IPS DF 19.7 (cell line): ENCODE measurements around the gene MATN1.

Experiments
- DNase-seq: peaks from one replicate; pipeline ENCODE4 v3.0.0-alpha.2; 2013; ENCODE audit warnings: low read depth, low spot score

The MATN1 gene

DNA sequence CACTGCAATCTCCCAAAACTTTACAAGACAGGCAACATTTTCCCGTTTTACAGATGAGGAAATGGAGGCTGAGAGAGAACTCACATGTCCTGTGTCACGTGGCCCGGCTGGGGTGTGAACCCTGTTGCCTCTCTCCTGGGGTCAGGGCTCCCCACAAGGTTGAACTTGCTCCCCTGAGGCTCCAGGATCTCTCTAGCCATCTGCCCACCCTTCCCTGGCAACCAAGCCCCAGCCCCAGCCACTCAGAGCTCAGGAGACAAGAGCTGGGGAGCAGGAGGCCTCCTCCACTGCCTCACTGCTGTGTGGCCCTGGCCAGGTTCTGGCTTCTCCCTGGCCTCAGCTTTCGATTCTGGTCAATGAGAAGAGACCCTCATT is 22.4 kb upstream of the MATN1 start:
- DNase-seq, result no peak

DNA sequence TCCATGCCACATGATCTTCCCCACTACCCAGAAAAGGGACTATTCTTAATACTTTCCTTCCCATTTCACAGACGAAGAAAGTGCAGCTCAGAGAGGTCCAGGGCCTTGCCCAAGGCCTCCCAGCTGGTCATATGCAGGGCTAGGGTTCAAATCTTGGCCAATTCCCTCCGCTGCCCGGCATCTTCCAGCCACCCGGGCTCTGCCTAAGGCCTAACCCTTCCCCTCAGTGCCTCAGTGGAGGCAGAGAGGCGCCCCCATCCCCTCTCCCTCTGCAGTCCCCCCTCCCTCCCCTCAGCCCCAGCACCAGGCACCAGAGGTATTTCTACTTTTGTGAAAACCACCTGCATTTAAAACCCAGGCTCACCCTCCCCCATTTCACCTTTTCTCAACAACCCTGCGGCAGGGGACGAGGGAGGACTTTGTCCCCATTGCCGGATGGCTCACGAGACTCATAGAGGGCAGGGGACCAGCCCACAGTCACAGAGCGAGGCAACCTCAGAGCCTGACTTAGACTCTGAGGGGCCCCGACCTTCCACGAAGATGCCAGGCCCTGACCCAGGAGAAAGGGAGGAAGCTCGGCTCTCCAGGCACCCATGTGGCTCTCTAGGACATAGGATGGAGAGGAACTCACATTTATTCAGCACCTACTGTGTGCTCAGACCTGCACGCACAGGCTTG is 21.9 kb upstream of the MATN1 start:
- no peak for DNase-seq

GRCh38 chr1:30744060-30744756 is 20.8 kb upstream of the MATN1 start:
- DNase-seq, result no peak

GRCh38 chr1:30743584-30744059 is 20.2 kb upstream of the MATN1 start:
- no peak for DNase-seq

DNA sequence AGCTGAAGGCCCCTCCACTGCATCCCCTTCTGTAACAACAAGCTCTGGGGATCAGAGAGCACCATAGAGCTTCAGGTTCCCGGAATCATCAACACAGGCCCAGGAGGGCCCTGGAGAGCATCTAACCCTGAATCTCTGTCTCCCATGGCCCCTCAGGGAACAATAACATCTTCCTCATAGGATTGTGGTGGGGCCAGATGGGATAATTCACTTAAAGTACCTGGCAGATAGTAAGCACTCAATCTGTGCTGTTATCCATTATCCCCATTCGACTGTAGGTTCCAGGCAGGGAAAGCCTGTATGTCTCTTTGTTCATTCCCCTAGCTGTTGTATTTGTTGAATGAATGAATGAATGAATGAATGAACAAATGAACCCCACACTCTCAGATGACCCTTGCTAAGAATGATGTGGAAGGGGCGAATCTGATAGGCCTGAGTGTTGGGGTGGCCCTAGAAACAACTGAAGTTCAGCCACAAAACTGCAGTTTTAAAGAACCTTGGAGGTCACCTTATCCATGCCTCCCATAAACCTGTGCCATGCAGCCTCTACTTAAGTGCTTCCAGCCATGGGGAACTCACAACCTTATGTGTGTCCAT is 19.7 kb upstream of the MATN1 start:
- DNase-seq, result no peak

GRCh38 chr1:30742300-30742962 is 19.0 kb upstream of the MATN1 start:
- DNase-seq, result no peak

DNA sequence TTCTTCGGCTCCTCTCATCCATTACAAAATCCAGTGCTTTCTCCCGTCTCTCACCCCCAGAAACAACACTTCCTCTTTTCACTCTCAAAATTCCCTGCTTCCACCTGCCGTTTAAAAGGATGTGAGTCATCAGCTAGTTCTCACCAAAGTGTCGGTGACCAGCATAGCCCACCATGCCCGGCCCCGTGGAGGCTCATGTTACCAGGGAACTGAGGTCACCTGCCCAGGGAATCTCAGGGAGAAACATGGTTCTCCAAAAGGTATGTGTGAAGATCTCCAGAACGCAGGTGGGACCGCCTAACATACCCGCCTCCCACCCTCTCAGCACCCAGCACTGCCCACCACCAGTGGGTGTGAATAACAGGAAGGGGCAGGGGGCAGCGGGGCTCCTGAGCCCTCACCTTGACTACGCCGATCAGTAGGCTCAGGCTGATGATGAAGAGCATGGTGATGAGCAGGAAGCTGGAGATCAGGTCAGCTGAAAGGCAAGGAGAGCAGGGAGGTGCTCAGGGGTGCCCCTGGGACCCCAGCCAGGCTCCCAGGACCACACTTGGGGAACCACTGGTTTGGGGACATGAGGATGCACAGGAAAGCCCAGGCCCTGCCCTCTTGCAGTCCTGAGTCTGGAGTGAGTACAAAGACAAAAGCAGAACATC is 18.0 kb upstream of the MATN1 start:
- no peak for DNase-seq

GRCh38 chr1:30740251-30741238 is 17.2 kb upstream of the MATN1 start:
- DNase-seq, result no peak

DNA sequence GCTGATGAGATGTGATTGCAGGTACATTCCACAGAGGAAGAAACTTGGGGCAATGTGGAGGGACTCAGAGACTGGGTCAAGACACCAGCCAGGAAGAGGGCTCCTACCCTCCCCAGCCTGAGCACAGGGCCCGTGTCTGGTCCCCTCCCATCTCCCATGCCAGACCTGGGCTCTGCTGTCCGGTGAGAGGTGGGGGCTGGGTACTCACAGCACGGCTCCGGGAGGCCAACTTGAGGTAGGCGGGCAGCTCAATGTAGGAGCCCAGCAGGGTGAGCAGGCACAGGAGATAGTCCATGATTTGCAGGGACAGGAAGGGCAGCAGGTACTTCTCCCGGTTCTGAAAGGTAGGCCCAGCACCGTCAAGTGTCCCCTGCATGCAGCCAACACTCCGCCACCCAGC is 16.2 kb upstream of the MATN1 start:
- DNase-seq, result no peak

DNA sequence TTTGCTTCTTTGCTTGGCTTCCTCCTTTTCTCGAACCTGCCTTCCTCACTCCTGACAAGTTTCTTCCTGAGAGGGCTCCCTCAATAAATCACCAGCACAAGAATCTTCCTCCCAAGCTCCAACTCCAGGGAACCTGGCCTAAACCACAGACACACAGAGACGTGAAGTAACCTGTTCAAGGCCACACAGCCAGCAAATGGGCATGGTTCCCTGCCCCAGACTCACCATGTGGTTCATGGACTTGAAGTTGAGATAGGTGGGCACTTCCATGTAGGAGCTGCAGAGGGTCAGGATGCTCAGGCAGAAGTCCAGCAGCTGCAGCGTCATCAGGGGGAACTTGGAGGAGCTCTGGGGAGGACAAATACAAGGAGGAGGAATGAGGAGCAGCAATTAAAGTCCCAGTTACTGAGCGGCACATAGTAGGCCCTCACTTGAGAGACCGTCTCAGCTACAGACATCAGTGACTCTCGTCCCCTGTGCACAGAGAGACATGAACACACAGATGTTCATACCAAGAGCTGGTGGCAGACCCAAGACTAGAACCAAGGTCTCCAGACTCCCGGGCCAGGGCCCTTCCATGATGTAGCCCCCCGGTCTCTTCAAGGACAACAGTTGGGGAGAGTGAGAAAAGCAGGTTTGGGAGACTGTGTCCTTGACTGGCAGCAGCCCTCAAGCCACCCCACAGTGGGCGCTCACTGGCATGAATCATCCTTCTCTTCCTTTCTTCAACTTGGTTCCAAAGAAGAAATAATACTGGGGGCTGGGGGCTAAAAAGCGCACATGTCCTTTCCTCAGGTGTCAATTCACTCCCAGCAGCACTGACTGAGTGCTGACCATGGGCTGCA is 15.6 kb upstream of the MATN1 start:
- DNase-seq, result no peak

GRCh38 chr1:30738040-30738714 is 14.8 kb upstream of the MATN1 start:
- DNase-seq, result no peak

DNA sequence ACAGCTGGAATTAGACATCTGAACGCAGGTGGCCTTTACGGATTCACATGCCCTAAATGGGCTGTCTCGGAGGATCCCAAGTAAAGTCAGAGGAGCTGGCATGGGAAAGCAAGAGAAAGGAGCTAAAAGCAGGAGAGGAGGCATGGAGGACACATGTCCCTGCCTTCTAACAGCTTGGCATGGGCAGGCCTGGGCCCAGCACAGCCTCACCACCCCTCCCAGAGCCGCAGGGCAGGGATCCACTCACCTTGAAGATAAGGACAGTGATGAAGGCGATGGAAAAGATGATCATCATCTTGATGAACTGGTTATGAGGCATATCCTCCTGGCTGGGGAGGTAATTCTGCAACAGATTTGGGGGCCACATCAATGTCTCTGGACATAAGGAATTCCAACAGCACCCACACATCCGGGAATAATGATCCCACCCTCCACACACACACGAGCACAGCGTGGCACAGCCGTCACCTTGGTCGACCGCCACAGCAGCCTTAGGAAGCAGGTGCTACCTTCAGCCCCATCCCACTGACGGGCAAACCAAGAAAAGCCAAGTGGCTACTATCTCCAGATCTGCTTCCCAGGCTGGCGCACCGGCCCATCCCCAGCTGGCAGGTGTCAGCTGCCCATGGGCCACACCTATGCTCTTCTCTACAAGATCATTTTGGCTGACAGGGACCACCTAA is 14.1 kb upstream of the MATN1 start:
- DNase-seq, result no peak

- no peak for DNase-seq
These were observed 12.5 kb upstream of the MATN1 start for GRCh38 chr1:30735668-30736498.

DNA sequence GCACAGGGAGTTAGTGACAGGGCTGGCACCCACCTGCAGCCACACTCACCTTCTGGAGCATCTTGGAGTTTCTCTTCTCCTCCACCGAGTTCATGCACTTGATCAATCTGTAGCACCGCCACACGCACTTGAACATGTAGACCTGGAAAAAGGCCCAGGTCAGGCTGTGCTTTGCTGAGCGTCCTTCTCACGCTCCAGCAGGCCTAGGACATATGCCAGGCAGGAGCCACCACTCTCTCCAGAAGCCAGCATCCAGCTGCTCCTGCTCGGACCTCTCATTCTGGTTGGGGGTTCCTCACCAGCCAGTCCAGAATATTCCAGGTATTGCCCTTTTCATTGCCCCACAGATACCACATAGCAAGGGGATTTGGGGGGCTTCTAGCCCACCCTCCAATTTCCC is 11.7 kb upstream of the MATN1 start:
- no peak for DNase-seq

DNA sequence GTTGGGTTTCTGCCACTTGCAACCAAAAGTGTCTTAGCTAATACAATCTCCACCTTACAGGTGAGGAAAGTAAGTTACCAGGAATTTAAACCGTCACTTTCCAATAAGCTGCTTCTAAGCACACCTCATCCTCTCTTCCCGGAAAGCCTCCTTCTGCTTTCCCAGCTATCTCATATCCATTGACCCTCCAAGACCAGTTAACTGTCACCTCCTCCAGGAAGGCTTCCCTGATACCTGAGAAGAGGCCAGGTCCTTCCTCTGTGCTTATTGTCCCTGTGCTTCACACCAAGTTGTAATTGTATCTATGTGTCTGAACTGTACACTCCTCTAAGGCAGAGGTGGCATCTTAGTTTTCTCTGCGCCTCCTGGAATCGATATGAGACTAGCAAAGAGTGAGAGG is 11.2 kb upstream of the MATN1 start:
- no peak for DNase-seq

DNA sequence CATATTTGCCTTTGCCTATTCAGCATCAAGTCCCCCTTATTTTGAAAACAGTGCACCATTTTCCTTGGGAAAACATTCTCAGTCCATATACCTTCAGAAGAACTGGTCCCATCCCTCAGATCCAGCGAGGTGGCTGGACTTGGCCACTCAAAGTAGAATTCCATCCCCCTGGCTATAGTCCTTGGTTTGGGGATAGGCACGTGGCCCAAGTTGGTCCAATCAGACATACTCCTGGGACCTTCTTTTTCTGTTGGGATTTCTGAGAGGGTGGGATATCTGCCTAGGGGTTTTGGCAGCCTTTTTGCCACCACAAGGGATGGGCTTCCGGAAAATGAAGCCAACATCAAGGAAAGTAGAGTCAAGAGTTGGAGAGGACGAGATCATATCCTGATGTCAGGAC is 10.7 kb upstream of the MATN1 start:
- no peak for DNase-seq

DNA sequence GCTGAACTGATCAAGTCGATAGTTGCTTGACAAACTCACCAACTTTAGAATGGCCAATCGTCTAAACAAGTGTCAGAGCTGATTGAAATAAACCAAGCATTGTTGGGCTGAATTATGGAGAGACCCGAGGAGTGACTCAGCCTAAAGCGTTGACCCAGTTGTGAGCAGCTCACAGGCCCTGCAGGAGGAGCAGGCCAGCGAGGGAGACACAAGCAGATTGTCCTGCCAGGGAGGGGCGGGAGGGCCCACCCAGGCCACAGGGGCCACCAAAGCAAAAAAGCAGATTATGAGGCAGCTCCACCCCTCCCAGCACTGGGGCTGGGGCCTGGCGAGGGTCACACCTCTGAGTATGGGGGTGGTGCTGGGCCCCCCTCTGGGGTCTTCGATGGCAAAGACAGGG is 10.1 kb upstream of the MATN1 start:
- no peak for DNase-seq
